ENCODE data around the gene CASP4. TPM values are rescaled to one million over a fixed set of nuclear protein-coding genes. Genes with fewer than 3 reads are reported as not detected.
"Not testable (repeated sequence)": the region's sequence is repeated elsewhere in the genome, so short reads cannot be mapped to it uniquely, and the experiment has no call there.

Gene CASP4
- polyA plus RNA-seq, 4 donors, result 82.8 to 113 (median 85.6) TPM

DNA sequence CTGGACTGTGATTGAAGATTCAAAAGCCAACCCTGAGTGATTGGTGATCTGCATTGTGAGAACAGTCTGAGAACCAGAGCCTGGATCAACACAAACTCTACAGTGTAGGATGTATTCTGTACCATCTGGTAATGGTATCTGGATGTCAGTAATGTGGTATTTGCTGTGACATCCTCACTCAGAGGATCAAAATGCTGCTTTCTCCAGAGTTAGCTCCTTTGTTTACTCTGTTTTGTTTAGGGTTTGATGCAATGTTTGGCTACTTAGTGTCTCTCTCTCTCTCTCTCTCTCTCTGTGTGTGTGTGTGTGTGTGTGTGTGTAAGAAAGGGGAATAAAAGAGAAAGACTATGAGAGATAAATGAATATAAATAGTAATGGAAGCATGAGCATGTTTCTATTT, 24.3 kb downstream of the CASP4 start:
- peaks cover 0 to 14% (median 9%) of the 10 kb centered on the region in 3 donors for H3K36me3 ChIP-seq (ENCODE audit: control insufficient read depth in 3 of 3, insufficient read depth in 2 of 3, low read depth in 1 of 3, low read length in 3 of 3)
- DNase-seq (no peak), FAIRE-seq (no peak)
- H3K9me3 ChIP-seq (ENCODE audit: control insufficient read depth in 2 of 2, insufficient read depth in 1 of 2, low read depth in 1 of 2, low read length in 1 of 2), result no peaks in the 10 kb centered on the region
- no peaks in the 10 kb centered on the region for H3K4me1 ChIP-seq (ENCODE audit: control insufficient read depth in 3 of 3, insufficient read depth in 2 of 3, low read depth in 1 of 3, low read length in 2 of 3)
- no peaks in the 10 kb centered on the region for H3K27me3 ChIP-seq (ENCODE audit: control insufficient read depth in 3 of 3, insufficient read depth in 3 of 3, low read length in 3 of 3)
- no peak overlapping the region for H3K4me3 ChIP-seq (ENCODE audit: low read depth in 1 of 3, low read length in 3 of 3)
- H3K27ac ChIP-seq (ENCODE audit: low read depth in 1 of 3, low read length in 2 of 3), result no peak overlapping the region

DNA sequence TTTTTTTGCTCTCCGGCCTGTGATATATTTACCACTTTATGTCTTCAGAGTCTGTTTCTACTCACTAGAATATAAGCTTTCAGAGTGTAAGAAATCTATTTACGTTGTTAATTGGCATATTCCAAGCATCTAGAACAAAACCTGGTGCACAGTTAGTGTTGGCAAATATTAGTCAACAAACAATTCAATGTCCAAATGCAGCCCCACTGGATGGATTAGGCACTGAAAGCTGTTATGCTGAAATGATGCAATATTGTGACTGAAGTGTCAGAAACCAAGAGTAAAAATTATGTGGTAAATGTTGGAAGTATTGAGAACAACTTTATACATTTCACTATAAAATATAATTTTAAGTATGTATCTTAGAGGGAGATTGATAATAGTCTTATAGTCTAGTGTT, 24.8 kb downstream of the CASP4 start:
- no peaks in the 10 kb centered on the region for H3K9me3 ChIP-seq (ENCODE audit: control insufficient read depth in 2 of 2, insufficient read depth in 1 of 2, low read depth in 1 of 2, low read length in 1 of 2)
- H3K27ac ChIP-seq (ENCODE audit: low read depth in 1 of 3, low read length in 2 of 3), result no peak overlapping the region
- no peaks in the 10 kb centered on the region for H3K4me1 ChIP-seq (ENCODE audit: control insufficient read depth in 3 of 3, insufficient read depth in 2 of 3, low read depth in 1 of 3, low read length in 2 of 3)
- DNase-seq (no peak), FAIRE-seq (no peak)
- no peaks in the 10 kb centered on the region for H3K27me3 ChIP-seq (ENCODE audit: control insufficient read depth in 3 of 3, insufficient read depth in 3 of 3, low read length in 3 of 3)
- peaks cover 0 to 14% (median 6%) of the 10 kb centered on the region in 3 donors for H3K36me3 ChIP-seq (ENCODE audit: control insufficient read depth in 3 of 3, insufficient read depth in 2 of 3, low read depth in 1 of 3, low read length in 3 of 3)
- 44 to 47% (median 45%) methylated on average over 2 of the region's 2 CpGs for WGBS, 3 donors
- H3K4me3 ChIP-seq (ENCODE audit: low read depth in 1 of 3, low read length in 3 of 3), result no peak overlapping the region

DNA sequence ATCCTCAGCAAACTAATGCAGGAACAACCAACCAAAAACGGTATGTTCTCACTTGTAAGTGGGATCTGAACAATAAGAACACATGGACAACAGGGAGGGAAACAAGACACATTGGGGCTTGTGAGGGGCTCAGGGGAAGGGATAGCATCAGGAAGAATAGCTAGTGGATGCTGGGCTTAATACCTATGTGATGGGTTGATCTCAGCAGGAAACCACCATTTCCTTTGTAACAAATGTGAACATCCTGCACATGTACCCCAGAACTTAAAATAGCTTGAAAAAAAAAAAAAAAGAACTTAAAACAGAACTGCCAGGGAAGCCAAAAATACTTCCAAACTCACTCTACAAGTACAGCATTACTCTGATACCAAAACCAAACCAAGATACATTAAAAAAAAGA, 33.8 kb downstream of the CASP4 start:
- no peaks in the 10 kb centered on the region for H3K9me3 ChIP-seq (ENCODE audit: control insufficient read depth in 2 of 2, insufficient read depth in 1 of 2, low read depth in 1 of 2, low read length in 1 of 2)
- FAIRE-seq (no peak), DNase-seq (peak in 1 of 2 donors; percentile 42)
- no peak overlapping the region for H3K27ac ChIP-seq (ENCODE audit: low read depth in 1 of 3, low read length in 2 of 3)
- H3K4me3 ChIP-seq (ENCODE audit: low read depth in 1 of 3, low read length in 3 of 3), result no peak overlapping the region
- WGBS, 3 donors, result 59 to 71% (median 70%) methylated on average over 1 of the region's 1 CpG
- H3K4me1 ChIP-seq (ENCODE audit: control insufficient read depth in 3 of 3, insufficient read depth in 2 of 3, low read depth in 1 of 3, low read length in 2 of 3), result no peaks in the 10 kb centered on the region
- no peaks in the 10 kb centered on the region for H3K36me3 ChIP-seq (ENCODE audit: control insufficient read depth in 3 of 3, insufficient read depth in 2 of 3, low read depth in 1 of 3, low read length in 3 of 3)
- H3K27me3 ChIP-seq (ENCODE audit: control insufficient read depth in 3 of 3, insufficient read depth in 3 of 3, low read length in 3 of 3), result no peaks in the 10 kb centered on the region

DNA sequence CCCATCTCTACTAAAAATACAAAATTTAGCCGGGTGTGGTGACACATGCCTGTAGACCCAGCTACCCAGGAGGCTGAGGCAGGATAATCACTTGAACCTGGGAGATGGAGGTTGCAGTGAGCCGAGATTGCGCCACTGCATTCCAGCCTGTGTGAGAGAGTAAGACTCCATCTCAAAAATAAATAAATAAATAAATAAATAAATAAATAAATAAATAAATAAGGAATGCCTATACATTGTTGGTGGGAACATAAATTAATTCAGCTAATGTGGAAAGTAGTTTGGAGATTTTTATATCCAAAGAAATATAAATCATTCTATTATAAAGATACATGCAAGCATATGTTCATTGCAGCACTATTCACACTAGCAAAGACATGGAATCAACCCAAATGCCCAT, 34.3 kb downstream of the CASP4 start:
- DNase-seq; H3K9me3 ChIP-seq (ENCODE audit: control insufficient read depth in 2 of 2, insufficient read depth in 1 of 2, low read depth in 1 of 2, low read length in 1 of 2); H3K4me3 ChIP-seq (ENCODE audit: low read depth in 1 of 3, low read length in 3 of 3); H3K27ac ChIP-seq (ENCODE audit: low read depth in 1 of 3, low read length in 2 of 3); H3K27me3 ChIP-seq (ENCODE audit: control insufficient read depth in 3 of 3, insufficient read depth in 3 of 3, low read length in 3 of 3); H3K4me1 ChIP-seq (ENCODE audit: control insufficient read depth in 3 of 3, insufficient read depth in 2 of 3, low read depth in 1 of 3, low read length in 2 of 3); FAIRE-seq; H3K36me3 ChIP-seq (ENCODE audit: control insufficient read depth in 3 of 3, insufficient read depth in 2 of 3, low read depth in 1 of 3, low read length in 3 of 3): not testable (repeated sequence)
- WGBS, 3 donors, result 94 to 99% (median 97%) methylated on average over 3 of the region's 3 CpGs

DNA sequence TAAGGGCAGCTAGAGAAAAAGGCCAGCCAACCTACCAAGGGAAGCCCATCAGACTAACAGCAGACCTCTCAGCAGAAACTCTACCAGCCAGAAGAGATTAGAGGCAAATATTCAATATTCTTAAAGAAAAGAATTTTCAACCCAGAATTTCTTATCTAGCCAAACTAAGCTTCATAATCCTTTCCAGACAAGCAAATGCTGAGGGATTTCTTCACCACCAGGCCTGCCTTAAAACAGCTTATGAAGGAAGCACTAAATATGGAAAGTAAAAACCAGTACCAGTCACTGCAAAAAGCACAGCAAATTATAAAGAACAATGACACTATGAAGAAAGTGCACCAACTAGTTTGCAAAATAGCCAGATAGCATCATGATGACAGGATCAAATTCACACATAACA, 39.6 kb downstream of the CASP4 start:
- Histone ChIP-seq H3K4me1 (ENCODE audit: control insufficient read depth in 3 of 3, insufficient read depth in 2 of 3, low read depth in 1 of 3, low read length in 2 of 3) (no peaks in the 10 kb centered on the region), H3K27ac (ENCODE audit: low read depth in 1 of 3, low read length in 2 of 3) (no peak overlapping the region), H3K4me3 (ENCODE audit: low read depth in 1 of 3, low read length in 3 of 3) (no peak overlapping the region), H3K9me3 (ENCODE audit: control insufficient read depth in 2 of 2, insufficient read depth in 1 of 2, low read depth in 1 of 2, low read length in 1 of 2) (peaks cover 0 to 21% of the 10 kb centered on the region in 2 donors), H3K36me3 (ENCODE audit: control insufficient read depth in 3 of 3, insufficient read depth in 2 of 3, low read depth in 1 of 3, low read length in 3 of 3) (no peaks in the 10 kb centered on the region), H3K27me3 (ENCODE audit: control insufficient read depth in 3 of 3, insufficient read depth in 3 of 3, low read length in 3 of 3) (no peaks in the 10 kb centered on the region)
- FAIRE-seq (no peak), DNase-seq (no peak)

DNA sequence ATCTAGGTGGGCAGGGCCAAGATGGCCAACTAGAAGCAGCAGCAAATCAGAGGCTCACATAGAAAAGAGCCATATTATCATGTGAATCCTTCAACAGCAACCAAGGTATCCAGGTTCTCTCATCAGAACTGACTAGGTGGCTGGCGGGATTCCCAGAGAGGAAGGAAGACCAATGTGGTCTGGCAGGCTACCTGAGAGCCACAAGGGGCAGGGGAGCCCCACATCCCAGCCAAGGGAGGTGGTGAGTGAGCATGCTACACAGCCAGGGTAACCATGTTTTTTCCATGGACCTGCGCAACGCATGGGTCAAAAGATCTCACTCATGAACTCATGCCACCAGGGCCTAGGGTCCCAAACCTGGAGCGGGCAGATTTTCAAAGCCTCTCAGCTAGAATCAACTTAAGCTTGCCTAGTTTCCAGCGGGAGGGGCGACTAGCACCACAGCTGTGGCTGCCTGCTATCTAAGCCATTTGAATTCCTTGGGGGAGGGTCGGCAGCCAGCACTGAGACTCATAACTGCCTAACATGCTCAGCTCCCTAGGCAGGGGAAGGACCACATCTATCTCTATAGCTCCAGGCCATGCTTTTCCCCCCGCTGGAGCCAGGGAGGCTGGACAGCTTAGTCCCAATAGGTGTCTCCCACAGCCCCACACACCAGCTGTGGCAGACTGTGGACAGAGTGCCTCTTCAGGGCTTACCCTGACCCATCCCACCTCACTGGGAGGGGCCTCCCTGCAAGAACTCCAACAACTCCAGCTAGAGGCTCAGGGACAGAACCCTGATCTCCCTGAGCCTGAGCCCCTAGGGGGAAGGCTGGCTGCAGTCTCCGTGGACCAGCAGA, 41.4 kb downstream of the CASP4 start:
- Histone ChIP-seq H3K9me3 (ENCODE audit: control insufficient read depth in 2 of 2, insufficient read depth in 1 of 2, low read depth in 1 of 2, low read length in 1 of 2) (peaks cover 0 to 21% of the 10 kb centered on the region in 2 donors), H3K36me3 (ENCODE audit: control insufficient read depth in 3 of 3, insufficient read depth in 2 of 3, low read depth in 1 of 3, low read length in 3 of 3) (no peaks in the 10 kb centered on the region), H3K27me3 (ENCODE audit: control insufficient read depth in 3 of 3, insufficient read depth in 3 of 3, low read length in 3 of 3) (no peaks in the 10 kb centered on the region), H3K4me1 (ENCODE audit: control insufficient read depth in 3 of 3, insufficient read depth in 2 of 3, low read depth in 1 of 3, low read length in 2 of 3) (no peaks in the 10 kb centered on the region), H3K27ac (ENCODE audit: low read depth in 1 of 3, low read length in 2 of 3) (no peak overlapping the region), H3K4me3 (ENCODE audit: low read depth in 1 of 3, low read length in 3 of 3) (no peak overlapping the region)
- WGBS, 3 donors, result 80 to 85% (median 82%) methylated on average over 9 of the region's 9 CpGs
- no peak for DNase-seq
- FAIRE-seq, result no peak

DNA sequence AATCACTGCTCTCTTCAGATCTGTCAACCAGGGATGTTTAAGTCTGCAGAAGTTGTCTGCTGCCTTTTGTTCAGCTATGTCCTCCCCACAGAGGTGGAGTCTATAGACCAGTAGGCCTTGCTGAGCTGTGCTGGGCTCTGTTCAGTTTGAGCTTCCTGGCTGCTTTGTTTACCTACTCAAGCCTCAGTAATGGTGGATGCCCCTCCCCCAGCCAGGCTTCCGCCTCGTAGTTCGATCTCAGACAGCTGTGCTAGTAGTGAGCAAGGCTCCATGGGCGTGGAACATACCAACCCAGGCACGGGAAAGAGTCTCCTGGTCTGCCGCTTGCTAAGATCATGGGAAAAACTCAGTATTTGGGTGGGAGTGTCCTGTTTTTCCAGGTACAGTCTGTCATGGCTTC, 42.5 kb downstream of the CASP4 start:
- H3K4me1 ChIP-seq (ENCODE audit: control insufficient read depth in 3 of 3, insufficient read depth in 2 of 3, low read depth in 1 of 3, low read length in 2 of 3), result no peaks in the 10 kb centered on the region
- no peak overlapping the region for H3K4me3 ChIP-seq (ENCODE audit: low read depth in 1 of 3, low read length in 3 of 3)
- peaks cover 0 to 21% of the 10 kb centered on the region in 2 donors for H3K9me3 ChIP-seq (ENCODE audit: control insufficient read depth in 2 of 2, insufficient read depth in 1 of 2, low read depth in 1 of 2, low read length in 1 of 2)
- FAIRE-seq (no peak), DNase-seq (no peak)
- no peak overlapping the region for H3K27ac ChIP-seq (ENCODE audit: low read depth in 1 of 3, low read length in 2 of 3)
- 94 to 95% (median 94%) methylated on average over 6 of the region's 6 CpGs for WGBS, 3 donors
- H3K27me3 ChIP-seq (ENCODE audit: control insufficient read depth in 3 of 3, insufficient read depth in 3 of 3, low read length in 3 of 3), result no peaks in the 10 kb centered on the region
- no peaks in the 10 kb centered on the region for H3K36me3 ChIP-seq (ENCODE audit: control insufficient read depth in 3 of 3, insufficient read depth in 2 of 3, low read depth in 1 of 3, low read length in 3 of 3)

DNA sequence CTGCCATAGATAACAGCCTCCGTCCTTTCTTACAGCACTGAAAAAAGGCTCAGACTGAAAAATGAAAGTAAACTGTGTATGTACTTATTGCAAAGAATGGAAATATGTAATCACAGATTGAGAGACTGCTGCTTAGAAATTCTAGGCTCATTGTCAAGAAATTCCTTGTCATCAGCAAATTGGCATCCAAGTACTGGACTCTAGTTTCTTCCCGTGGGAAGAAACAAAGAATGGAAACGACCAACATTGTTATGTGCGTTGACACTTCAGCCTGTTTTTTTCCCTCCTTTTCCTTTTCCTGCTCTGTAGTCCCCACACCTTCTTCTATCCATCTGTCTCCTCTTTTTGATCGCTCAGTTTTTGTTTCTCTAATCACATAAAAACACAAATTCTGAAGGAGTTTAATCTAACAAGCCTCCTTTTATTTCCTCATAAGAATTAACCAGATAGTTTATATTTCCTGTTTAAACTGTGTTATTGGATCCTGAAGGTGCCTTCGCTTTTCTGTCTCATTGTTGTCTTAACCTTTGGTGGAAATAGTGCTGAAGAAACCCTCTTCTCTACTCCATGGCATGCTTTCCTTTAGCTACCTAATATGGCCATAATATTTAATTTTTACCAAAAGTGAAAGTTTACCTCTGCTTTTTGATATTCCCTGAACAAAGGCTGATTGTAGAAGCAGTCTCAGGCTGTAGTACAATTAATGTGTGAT, 50.1 kb downstream of the CASP4 start:
- peaks cover 0 to 4% (median 3%) of the 10 kb centered on the region in 3 donors for H3K4me1 ChIP-seq (ENCODE audit: control insufficient read depth in 3 of 3, insufficient read depth in 2 of 3, low read depth in 1 of 3, low read length in 2 of 3)
- no peak for FAIRE-seq
- H3K27me3 ChIP-seq (ENCODE audit: control insufficient read depth in 3 of 3, insufficient read depth in 3 of 3, low read length in 3 of 3), result no peaks in the 10 kb centered on the region
- peak overlapping the region; percentile 19 to 46 (median 24) for H3K4me3 ChIP-seq (ENCODE audit: low read depth in 1 of 3, low read length in 3 of 3)
- H3K36me3 ChIP-seq (ENCODE audit: control insufficient read depth in 3 of 3, insufficient read depth in 2 of 3, low read depth in 1 of 3, low read length in 3 of 3), result no peaks in the 10 kb centered on the region
- 5 to 13% (median 8%) methylated on average over 6 of the region's 6 CpGs for WGBS, 3 donors
- peak; percentile 44 to 70 for DNase-seq
- H3K27ac ChIP-seq (ENCODE audit: low read depth in 1 of 3, low read length in 2 of 3), result peak overlapping the region; percentile 24 to 66 (median 30)
- no peaks in the 10 kb centered on the region for H3K9me3 ChIP-seq (ENCODE audit: control insufficient read depth in 2 of 2, insufficient read depth in 1 of 2, low read depth in 1 of 2, low read length in 1 of 2)

Data from small intestine (tissue), 7 donors.